Hippocampal formation (tissue), 2 donors: Measurements from ENCODE around the gene KCTD2.
A peak's percentile ranks its signal among the peaks of the same experiment; 100 is the strongest.

Source experiments
- DNase-seq, 2 donors: peaks; one replicate each; lab custom pipeline; 2025; lab: John Stamatoyannopoulos, UW

KCTD2 gene

GRCh38 chr17:75077496-75078283 lies 30.7 kb downstream of the KCTD2 start:
- DNase-seq: peak; percentile 42 to 45

- DNase-seq: no peak
These were observed 31.4 kb downstream of the KCTD2 start for GRCh38 chr17:75078284-75079022.

- DNase-seq: no peak
These were observed 32.0 kb downstream of the KCTD2 start for GRCh38 chr17:75079023-75079373.

- no peak for DNase-seq
These were observed 34.9 kb downstream of the KCTD2 start for GRCh38 chr17:75081611-75082540.

GRCh38 chr17:75082683-75083082 lies 35.7 kb downstream of the KCTD2 start:
- DNase-seq: no peak

- DNase-seq: no peak
These were observed 37.1 kb downstream of the KCTD2 start for GRCh38 chr17:75084039-75084660.

- DNase-seq: no peak
These were observed 39.6 kb downstream of the KCTD2 start for GRCh38 chr17:75086496-75087181.

GRCh38 chr17:75087182-75087557 lies 40.1 kb downstream of the KCTD2 start:
- DNase-seq: no peak

- no peak for DNase-seq
These were observed 40.8 kb downstream of the KCTD2 start, which contains the start of gene SLC16A5 for GRCh38 chr17:75087558-75088453. Gene SLC16A5, plus strand, starts transcription at chr17:75087954. Its CDS starts 5,683 bp downstream, at chr17:75093637.

GRCh38 chr17:75088465-75089417 lies 41.7 kb downstream of the KCTD2 start:
- no peak for DNase-seq

GRCh38 chr17:75090871-75091854 lies 44.1 kb downstream of the KCTD2 start:
- DNase-seq: no peak

GRCh38 chr17:75091855-75092327 lies 44.9 kb downstream of the KCTD2 start:
- DNase-seq: no peak

- DNase-seq: no peak
These were observed 46.6 kb downstream of the KCTD2 start for GRCh38 chr17:75093548-75094158.

- DNase-seq: no peak
These were observed 47.9 kb downstream of the KCTD2 start for GRCh38 chr17:75094871-75095399.

- peak in 1 of 2 donors; percentile 23 for DNase-seq
These were observed 49.1 kb downstream of the KCTD2 start for GRCh38 chr17:75096082-75096625.

- no peak for DNase-seq
These were observed 50.8 kb downstream of the KCTD2 start for GRCh38 chr17:75097865-75098264.
